ENCODE measurements around the gene GOLPH3. TPM values are rescaled to one million over a fixed set of nuclear protein-coding genes. Genes with fewer than 3 reads are reported as not detected.

Gene GOLPH3
- total RNA-seq, 1 experiment from 2014 or later = 69.2 TPM

GRCh38 chr5:32159328-32160072, 14.6 kb downstream of the GOLPH3 start:
- TF ChIP-seq MAX (IDR thresholded peaks at IDR 0.05) (no peak), RAD21 (IDR thresholded peaks at IDR 0.05; ENCODE audit: low read depth) (no peak), EZH2 (IDR thresholded peaks at IDR 0.05) (no peak), ATF3 (IDR thresholded peaks at IDR 0.05) (no peak), YY1 (IDR thresholded peaks at IDR 0.05; ENCODE audit: extremely low read depth, insufficient replicate concordance, low read depth, low read length) (no peak)
- peaks cover 10% of the 10 kb centered on the region; the same call in 1 of the 2 replicates for H4K20me1 ChIP-seq (ENCODE audit: insufficient read depth)
- no peaks in the 10 kb centered on the region for H3K9me3 ChIP-seq (ENCODE audit: control insufficient read depth in 1 of 2, insufficient read depth in 1 of 2, low read depth in 1 of 2, low read length in 2 of 2)
- POLR2A ChIA-PET = no interaction called here
- no peaks in the 10 kb centered on the region for H3K9me2 ChIP-seq (ENCODE audit: insufficient read depth)
- no peaks in the 10 kb centered on the region; a peak in 1 of 4 replicates for H3K36me3 ChIP-seq (ENCODE audit: control insufficient read depth in 1 of 2, insufficient read depth in 2 of 2, low read length in 2 of 2)
- DNase-seq (ENCODE audit: low read depth, low spot score) = no peak
- H3K4me1 ChIP-seq (ENCODE audit: control insufficient read depth in 1 of 2, insufficient read depth in 2 of 2, low read length in 2 of 2) = no peaks in the 10 kb centered on the region
- no peaks in the 10 kb centered on the region for H3K27me3 ChIP-seq (ENCODE audit: insufficient read depth, low read length)
- ATAC-seq = no peak
- intact Hi-C loops (cut with micrococcal nuclease) = no loop called here
- BruUV-seq (replicated peaks) = no TSS peak
- CTCF ChIA-PET = no interaction called here
- H3K4me3 ChIP-seq (replicated peaks in 1 of 2; ENCODE audit: low read depth in 1 of 2, low read length in 2 of 2) = no peak overlapping the region
- RAD21 ChIA-PET (ENCODE audit: low non-redundant PET in 1 of 2, low total read pairs in 2 of 2, uncharacterized antibody in 2 of 2, unreplicated experiment in 2 of 2) = no interaction called here
- H2AFZ ChIP-seq (ENCODE audit: low read depth, low read length, poor library complexity, severe bottlenecking) = no peak overlapping the region
- no peak overlapping the region for H3K9ac ChIP-seq (ENCODE audit: low read length)
- no peak overlapping the region for H3K27ac ChIP-seq (ENCODE audit: low read depth, low read length)
- peaks cover 95% of the 10 kb centered on the region for H3K79me2 ChIP-seq (ENCODE audit: insufficient read depth, low read length)
- H3K4me2 ChIP-seq (ENCODE audit: low read length) = no peak overlapping the region

DNA sequence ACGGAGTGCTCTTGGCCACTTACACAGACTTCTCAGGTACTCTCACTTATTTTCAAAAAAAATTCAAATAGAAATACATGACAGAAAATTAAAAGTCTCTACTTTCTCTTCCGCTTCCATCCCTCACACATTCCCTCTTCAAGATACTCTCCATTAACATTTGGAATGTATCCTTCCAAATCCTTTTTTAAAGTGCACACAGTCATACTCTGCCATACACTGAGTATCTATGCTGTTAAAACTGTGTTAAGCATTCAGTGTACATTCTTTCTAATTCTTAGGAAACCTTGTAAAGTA, 15.5 kb downstream of the GOLPH3 start:
- Histone ChIP-seq H3K4me1 (ENCODE audit: control insufficient read depth in 1 of 2, insufficient read depth in 2 of 2, low read length in 2 of 2) (no peaks in the 10 kb centered on the region), H3K27me3 (ENCODE audit: insufficient read depth, low read length) (no peaks in the 10 kb centered on the region), H3K79me2 (ENCODE audit: insufficient read depth, low read length) (peaks cover 95% of the 10 kb centered on the region), H2AFZ (ENCODE audit: low read depth, low read length, poor library complexity, severe bottlenecking) (no peak overlapping the region), H3K9me2 (ENCODE audit: insufficient read depth) (no peaks in the 10 kb centered on the region), H3K9ac (ENCODE audit: low read length) (no peak overlapping the region), H3K9me3 (ENCODE audit: control insufficient read depth in 1 of 2, insufficient read depth in 1 of 2, low read depth in 1 of 2, low read length in 2 of 2) (no peaks in the 10 kb centered on the region), H3K4me2 (ENCODE audit: low read length) (no peak overlapping the region), H3K36me3 (ENCODE audit: control insufficient read depth in 1 of 2, insufficient read depth in 2 of 2, low read length in 2 of 2) (no peaks in the 10 kb centered on the region; a peak in 1 of 4 replicates), H3K4me3 (replicated peaks in 1 of 2; ENCODE audit: low read depth in 1 of 2, low read length in 2 of 2) (no peak overlapping the region), H3K27ac (ENCODE audit: low read depth, low read length) (no peak overlapping the region), H4K20me1 (ENCODE audit: insufficient read depth) (peaks cover 10% of the 10 kb centered on the region; the same call in 1 of the 2 replicates)
- TF ChIP-seq ZNF274 (IDR thresholded peaks at IDR 0.05; ENCODE audit: low read depth, low read length) (no peak), JUND (IDR thresholded peaks at IDR 0.05) (no peak)
- TF ChIP-seq, protein P1, sequence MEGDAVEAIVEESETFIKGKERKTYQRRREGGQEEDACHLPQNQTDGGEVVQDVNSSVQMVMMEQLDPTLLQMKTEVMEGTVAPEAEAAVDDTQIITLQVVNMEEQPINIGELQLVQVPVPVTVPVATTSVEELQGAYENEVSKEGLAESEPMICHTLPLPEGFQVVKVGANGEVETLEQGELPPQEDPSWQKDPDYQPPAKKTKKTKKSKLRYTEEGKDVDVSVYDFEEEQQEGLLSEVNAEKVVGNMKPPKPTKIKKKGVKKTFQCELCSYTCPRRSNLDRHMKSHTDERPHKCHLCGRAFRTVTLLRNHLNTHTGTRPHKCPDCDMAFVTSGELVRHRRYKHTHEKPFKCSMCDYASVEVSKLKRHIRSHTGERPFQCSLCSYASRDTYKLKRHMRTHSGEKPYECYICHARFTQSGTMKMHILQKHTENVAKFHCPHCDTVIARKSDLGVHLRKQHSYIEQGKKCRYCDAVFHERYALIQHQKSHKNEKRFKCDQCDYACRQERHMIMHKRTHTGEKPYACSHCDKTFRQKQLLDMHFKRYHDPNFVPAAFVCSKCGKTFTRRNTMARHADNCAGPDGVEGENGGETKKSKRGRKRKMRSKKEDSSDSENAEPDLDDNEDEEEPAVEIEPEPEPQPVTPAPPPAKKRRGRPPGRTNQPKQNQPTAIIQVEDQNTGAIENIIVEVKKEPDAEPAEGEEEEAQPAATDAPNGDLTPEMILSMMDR (IDR thresholded peaks at IDR 0.05 in 2 of 3, conservative IDR thresholded peaks at IDR 0.05 in 1 of 3; ENCODE audit: borderline replicate concordance in 1 of 3, insufficient read depth in 1 of 3, low read depth in 2 of 3, low read length in 2 of 3) = no peak
- CTCF ChIA-PET = no interaction called here
- RAD21 ChIA-PET (ENCODE audit: low non-redundant PET in 1 of 2, low total read pairs in 2 of 2, uncharacterized antibody in 2 of 2, unreplicated experiment in 2 of 2) = interaction anchor here in 1 of 2 experiments (0.7 kb wide), 1 partner anchor 45 kb away, joined by 3 read pairs; no protein-coding TSS in a partner anchor
- POLR2A ChIA-PET = no interaction called here
- no peak for ATAC-seq
- DNase-seq (ENCODE audit: low read depth, low spot score) = no peak
- intact Hi-C loops (cut with micrococcal nuclease) = no loop called here
- BruUV-seq (replicated peaks) = no TSS peak

All from HCT116 (cell line).